DOHH2 (cell line): ENCODE results near the gene NOL4L.

Source experiments
- H3F3A ChIP-seq: fragments of 200-600 bp; sonication (generic), shearing (Covaris generic); 2 replicates; pipeline ENCODE4 v1.6.0; 2016; ENCODE audit warnings: antibody characterized with exemption, mild to moderate bottlenecking; ENCODE audit not compliant: control insufficient read depth, insufficient read depth
- H3K27ac ChIP-seq: fragments of 200-600 bp; sonication (generic); 2 replicates; pipeline ENCODE4 v1.5.1; 2014; ENCODE audit warnings: low read depth, mild to moderate bottlenecking, low read length, moderate library complexity
- H3K27me3 ChIP-seq: fragments of 200-600 bp; sonication (generic); 2 replicates; pipeline ENCODE4 v1.6.1; 2014; ENCODE audit warnings: mild to moderate bottlenecking, low read length, mixed read lengths; ENCODE audit not compliant: control insufficient read depth
- H3K36me3 ChIP-seq: fragments of 200-600 bp; sonication (generic); 2 replicates; pipeline ENCODE4 v1.6.1; 2014; ENCODE audit warnings: mild to moderate bottlenecking, low read length, moderate library complexity, mixed read lengths; ENCODE audit not compliant: control insufficient read depth
- H3K4me1 ChIP-seq: fragments of 200-600 bp; sonication (generic); 2 replicates; pipeline ENCODE4 v1.6.1; 2014; ENCODE audit warnings: mild to moderate bottlenecking, low read length, mixed read lengths; ENCODE audit not compliant: control insufficient read depth
- H3K4me2 ChIP-seq: fragments of 200-600 bp; sonication (generic); 2 replicates; pipeline ENCODE4 v1.6.0; 2014; ENCODE audit warnings: mild to moderate bottlenecking, low read length, moderate library complexity
- H3K4me3 ChIP-seq: fragments of 200-600 bp; sonication (generic); 2 replicates; pipeline ENCODE4 v1.5.1; 2014; ENCODE audit warnings: mild to moderate bottlenecking, low read length, mixed read lengths
- H3K79me2 ChIP-seq: fragments of 200-600 bp; sonication (generic); 2 replicates; pipeline ENCODE4 v1.6.1; 2014; ENCODE audit warnings: mild to moderate bottlenecking, low read length, mixed read lengths; ENCODE audit not compliant: control insufficient read depth
- H3K9me2 ChIP-seq: fragments of 200-600 bp; sonication (generic); replicated peaks from 2 replicates; pipeline ENCODE4 v1.6.1; 2014; ENCODE audit warnings: mild to moderate bottlenecking, low read length, mixed read lengths; ENCODE audit not compliant: control insufficient read depth
- H3K9me3 ChIP-seq: fragments of 200-600 bp; sonication (generic); 2 replicates; pipeline ENCODE4 v1.6.1; 2014; ENCODE audit warnings: antibody characterized with exemption, low read length, mixed read lengths; ENCODE audit not compliant: control insufficient read depth, insufficient read depth
- H4K20me1 ChIP-seq: fragments of 200-600 bp; sonication (generic); 2 replicates; pipeline ENCODE4 v1.6.0; 2014; ENCODE audit warnings: low read depth, mild to moderate bottlenecking, antibody characterized with exemption, low read length, moderate library complexity; ENCODE audit not compliant: control insufficient read depth, insufficient read depth
- CTCF ChIP-seq: fragments of 200-600 bp; sonication (generic); IDR thresholded peaks from one replicate; pipeline ENCODE4 v1.5.1; 2014; ENCODE audit warnings: antibody characterized with exemption, mild to moderate bottlenecking, low read depth, low read length; ENCODE audit not compliant: poor library complexity, severe bottlenecking
- EZH2phosphoT487 ChIP-seq: fragments of 200-600 bp; sonication (generic); IDR thresholded peaks from 2 replicates; pipeline ENCODE4 v1.6.1; 2017; ENCODE audit warnings: borderline replicate concordance, mild to moderate bottlenecking, antibody characterized with exemption, low read length, moderate library complexity, mixed read lengths

NOL4L gene

DNA sequence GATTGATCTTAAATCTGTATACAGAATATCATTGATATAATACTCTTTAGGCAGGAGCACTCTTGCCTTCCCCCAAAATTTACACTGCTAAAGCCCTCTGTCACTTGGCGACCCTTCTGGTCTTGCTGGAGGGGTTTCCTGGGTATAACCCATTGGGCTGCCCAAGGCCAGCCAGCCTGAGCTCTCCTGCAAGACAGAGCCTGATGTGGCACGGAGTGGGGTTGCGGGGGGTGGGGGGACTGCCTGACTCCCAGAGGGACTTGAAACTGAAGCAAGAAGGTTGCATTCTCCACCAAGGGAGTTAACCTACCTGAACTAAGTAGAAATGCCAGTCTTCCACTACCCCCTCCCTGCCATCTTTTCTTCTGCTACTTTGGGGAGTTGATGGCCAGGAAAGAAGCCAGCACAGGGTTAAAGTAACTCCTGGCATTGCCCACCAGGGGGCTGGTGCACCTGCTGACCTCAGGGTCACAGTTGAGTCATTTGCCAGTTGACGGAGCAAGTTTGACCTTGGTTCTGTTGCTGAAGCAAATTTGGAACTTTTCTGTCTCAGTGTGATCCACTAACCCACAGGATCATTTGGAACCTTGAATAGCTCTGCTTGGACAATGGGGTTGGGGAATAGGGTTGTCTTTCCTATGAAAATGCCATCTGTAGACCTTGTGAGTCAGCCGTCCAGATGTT, 147.6 kb downstream of the NOL4L start:
- H3K27me3 ChIP-seq, result no peaks in the 10 kb centered on the region
- H3K4me3 ChIP-seq, result no peak overlapping the region
- no peaks in the 10 kb centered on the region for H3K9me2 ChIP-seq
- H3K9me3 ChIP-seq, result no peaks in the 10 kb centered on the region
- peaks cover 3% of the 10 kb centered on the region for H3K4me1 ChIP-seq
- peaks cover 81% of the 10 kb centered on the region for H3K36me3 ChIP-seq
- no peak overlapping the region for H3K4me2 ChIP-seq
- H3K27ac ChIP-seq, result no peak overlapping the region
- H3K79me2 ChIP-seq, result no peaks in the 10 kb centered on the region
- H4K20me1 ChIP-seq, result no peaks in the 10 kb centered on the region; the same call in 1 of the 2 replicates
- H3F3A ChIP-seq, result peaks cover 2% of the 10 kb centered on the region; the same call in 1 of the 2 replicates
- TF ChIP-seq EZH2phosphoT487 (no peak), CTCF (peak; percentile 37)

GRCh38 chr20:32436968-32437367, 148.2 kb downstream of the NOL4L start:
- TF ChIP-seq CTCF (no peak), EZH2phosphoT487 (no peak)
- H3K9me2 ChIP-seq, result no peaks in the 10 kb centered on the region
- H3F3A ChIP-seq, result no peaks in the 10 kb centered on the region
- H3K4me1 ChIP-seq, result no peaks in the 10 kb centered on the region
- H3K27ac ChIP-seq, result no peak overlapping the region
- no peaks in the 10 kb centered on the region for H3K79me2 ChIP-seq
- no peaks in the 10 kb centered on the region for H3K27me3 ChIP-seq
- peaks cover 84% of the 10 kb centered on the region for H3K36me3 ChIP-seq
- H3K4me2 ChIP-seq, result no peak overlapping the region
- H3K4me3 ChIP-seq, result no peak overlapping the region
- H3K9me3 ChIP-seq, result no peaks in the 10 kb centered on the region
- no peaks in the 10 kb centered on the region for H4K20me1 ChIP-seq

- no peaks in the 10 kb centered on the region for H3K79me2 ChIP-seq
- H3K27ac ChIP-seq, result no peak overlapping the region
- no peaks in the 10 kb centered on the region for H3K4me1 ChIP-seq
- no peaks in the 10 kb centered on the region for H3F3A ChIP-seq
- H3K4me3 ChIP-seq, result no peak overlapping the region
- no peaks in the 10 kb centered on the region for H3K9me3 ChIP-seq
- no peaks in the 10 kb centered on the region for H4K20me1 ChIP-seq
- no peaks in the 10 kb centered on the region for H3K27me3 ChIP-seq
- H3K9me2 ChIP-seq, result no peaks in the 10 kb centered on the region
- TF ChIP-seq EZH2phosphoT487 (no peak), CTCF (no peak)
- H3K4me2 ChIP-seq, result no peak overlapping the region
- peaks cover 90% of the 10 kb centered on the region for H3K36me3 ChIP-seq
Measured at GRCh38 chr20:32436142-32436861, 148.8 kb downstream of the NOL4L start.
